RWPE1 (cell line): ENCODE results near the gene NAAA.
"Not testable (repeated sequence)": the region's sequence is repeated elsewhere in the genome, so short reads cannot be mapped to it uniquely, and the experiment has no call there.

Source experiments
- CTCF ChIA-PET: fragments of 350-600 bp; sonication (Branson Sonifier 250); formaldehyde crosslinking; extraction: SDS; loops from one replicate; lab custom pipeline; 2021; lab: Yijun Ruan, JAX
- POLR2A ChIA-PET: fragments of 400-600 bp; formaldehyde crosslinking; extraction: SDS; loops from one replicate; lab custom pipeline; 2020; ENCODE audit warnings: antibody characterized with exemption; ENCODE audit not compliant: low non-redundant PET; lab: Yijun Ruan, JAX
- DNase-seq: peaks from one replicate; pipeline ENCODE4 v3.0.0; 2012; ENCODE audit warnings: low spot score
- H3K27ac ChIP-seq: fragments of 450-650 bp; 2 replicates; pipeline ENCODE4 v1.5.1; 2017
- CTCF ChIP-seq: fragments of 450-650 bp; conservative IDR thresholded peaks from 2 replicates; pipeline ENCODE4 v1.5.1; 2017; ENCODE audit warnings: low read depth, mild to moderate bottlenecking

Gene NAAA

GRCh38 chr4:75939890-75940691, 722 bp downstream of the NAAA start:
- TF ChIP-seq CTCF: no peak
- H3K27ac ChIP-seq: peak overlapping the region; percentile 75
- peak; percentile 78 for DNase-seq
- CTCF ChIA-PET: interaction anchor here (0.6 to 3.3 kb wide), 4 partner anchors 24 to 241 kb away, joined by 3 to 11 read pairs (median 4); no protein-coding TSS in a partner anchor
- POLR2A ChIA-PET: interaction anchor here (0.6 kb wide), 1 partner anchor 22 kb away, joined by 3 read pairs; no protein-coding TSS in a partner anchor

GRCh38 chr4:75935628-75936027, 5.2 kb downstream of the NAAA start:
- POLR2A ChIA-PET: no interaction called here
- DNase-seq: no peak
- CTCF ChIA-PET: interaction anchor here (0.6 kb wide), 1 partner anchor 45 kb away, joined by 3 read pairs; no protein-coding TSS in a partner anchor
- H3K27ac ChIP-seq: no peak overlapping the region
- TF ChIP-seq CTCF: no peak

GRCh38 chr4:75930152-75930551, 10.7 kb downstream of the NAAA start:
- no peak for DNase-seq
- POLR2A ChIA-PET: no interaction called here
- H3K27ac ChIP-seq: no peak overlapping the region
- TF ChIP-seq CTCF: no peak
- CTCF ChIA-PET: interaction anchor here (0.6 kb wide), 2 partner anchors 66 to 166 kb away, joined by 5 read pairs; no protein-coding TSS in a partner anchor

- POLR2A ChIA-PET, DNase-seq, H3K27ac ChIP-seq: not testable (repeated sequence)
- CTCF ChIA-PET: interaction anchor here (1.0 kb wide), 1 partner anchor 9 kb away, joined by 4 read pairs; no protein-coding TSS in a partner anchor
These were observed 15.9 kb downstream of the NAAA start for GRCh38 chr4:75924916-75925315.

- POLR2A ChIA-PET: no interaction called here
- TF ChIP-seq CTCF: no peak
- CTCF ChIA-PET: no interaction called here
- DNase-seq: no peak
- H3K27ac ChIP-seq: no peak overlapping the region
These were observed 16.4 kb downstream of the NAAA start for GRCh38 chr4:75924309-75924827.

GRCh38 chr4:75922588-75922987, 18.2 kb downstream of the NAAA start:
- TF ChIP-seq CTCF: no peak
- ChIA-PET CTCF (no interaction called here), POLR2A (no interaction called here)
- no peak for DNase-seq
- H3K27ac ChIP-seq: no peak overlapping the region

- POLR2A ChIA-PET: no interaction called here
- no peak for TF ChIP-seq CTCF
- H3K27ac ChIP-seq: no peak overlapping the region
- no peak for DNase-seq
- CTCF ChIA-PET: no interaction called here
These were observed 18.9 kb downstream of the NAAA start for GRCh38 chr4:75921910-75922309.
